Lung (tissue), 12 donors: Measurements from ENCODE around the gene GNPTG. TPM values are rescaled to one million over a fixed set of nuclear protein-coding genes. Genes with fewer than 3 reads are reported as not detected.

ENCODE experiments used
- ATAC-seq: fragments of 200-7000 bp; cut with Tn5 transposase; one replicate; pipeline ENCODE4 v1.9.1; 2020; ENCODE audit warnings: moderate number of reproducible peaks; ENCODE audit not compliant: insufficient read depth, low FRiP score
- DNase-seq, 3 donors: peaks; one replicate each; pipeline ENCODE4 v3.0.0-alpha.2; 2013 to 2017
- H3K27ac ChIP-seq, 2 donors: one replicate each; pipeline ENCODE4 v1.5.1; 2013; ENCODE audit warnings: mild to moderate bottlenecking in 2 of 2, moderate library complexity in 2 of 2, control low read depth in 1 of 2, inconsistent platforms in 1 of 2, low read depth in 1 of 2, low read length in 1 of 2
- H3K27me3 ChIP-seq, 3 donors: one replicate each; pipeline ENCODE4 v1.5.1; 2013; ENCODE audit warnings: low read length in 2 of 3; ENCODE audit not compliant: control insufficient read depth in 3 of 3, insufficient read depth in 3 of 3
- H3K36me3 ChIP-seq, 4 donors: one replicate each; pipeline ENCODE4 v1.5.1; 2013; ENCODE audit warnings: low read length in 4 of 4, mild to moderate bottlenecking in 1 of 4, moderate library complexity in 1 of 4; ENCODE audit not compliant: control insufficient read depth in 4 of 4, insufficient read depth in 4 of 4
- H3K4me1 ChIP-seq, 5 donors: one replicate each; pipeline ENCODE4 v1.5.1; 2013; ENCODE audit warnings: low read length in 5 of 5, mild to moderate bottlenecking in 2 of 5, moderate library complexity in 1 of 5; ENCODE audit not compliant: control insufficient read depth in 5 of 5, insufficient read depth in 5 of 5
- H3K4me3 ChIP-seq: one replicate; pipeline ENCODE4 v1.5.1; 2013; ENCODE audit warnings: mild to moderate bottlenecking, control low read depth, moderate library complexity
- H3K9ac ChIP-seq, 2 donors: one replicate each; pipeline ENCODE4 v1.5.1; 2013; ENCODE audit warnings: low read length in 2 of 2, control low read depth in 1 of 2; ENCODE audit not compliant: insufficient read depth in 1 of 2
- H3K9me3 ChIP-seq, 4 donors: one replicate each; pipeline ENCODE4 v1.5.1; 2013; ENCODE audit warnings: low read length in 3 of 4, mild to moderate bottlenecking in 1 of 4, moderate library complexity in 1 of 4; ENCODE audit not compliant: control insufficient read depth in 4 of 4, insufficient read depth in 3 of 4
- WGBS, 2 donors: extraction: QIAGEN DNeasy Blood & Tissue Kit; methylation state at CpG; one replicate each; pipeline ENCODE4 v1.1.7; 2013; 5-methylcytosine and 5-hydroxymethylcytosine counted together
- polyA plus RNA-seq, 2 donors: library from polyadenylated mRNA; stranded (reverse); fragments of 200-250 nt; gene quantifications; one replicate each; pipeline ENCODE4 v1.2.1, GENCODE V29; 2013
- total RNA-seq, 2 donors: library from RNA; depleted of rRNA in 1 of 2; stranded (reverse); fragments of >200 nt in 1 of 2; gene quantifications; one replicate each; pipeline ENCODE4 v1.2.1, GENCODE V29; 2014 to 2021
- TF ChIP-seq, protein P1 (sequence below): IDR thresholded peaks from 2 replicates; pipeline ENCODE4 v1.5.1; 2012; ENCODE audit warnings: mild to moderate bottlenecking; ENCODE audit errors: control extremely low read depth, extremely low read depth
- donor health status: control.
- donor health status: control.
- donor health status: Bipolar disorder and iron deficiency.
- donor health status: healthy.
- donor health status: DM: yes; HTN: yes; CAD: no.

GNPTG gene
- total and polyA plus RNA-seq, 4 donors, result 34.8 to 92.7 (median 77.8) TPM

- Histone ChIP-seq H3K4me1 (peaks cover 0 to 9% (median 0%) of the 10 kb centered on the region in 5 donors), H3K36me3 (no peaks in the 10 kb centered on the region), H3K4me3 (no peak overlapping the region), H3K9me3 (no peaks in the 10 kb centered on the region), H3K27ac (no peak overlapping the region), H3K27me3 (peaks cover 0 to 25% (median 9%) of the 10 kb centered on the region in 3 donors), H3K9ac (no peak overlapping the region)
- DNase-seq (no peak), ATAC-seq (no peak)
- 59 to 63% methylated on average over 22 to 30 of the region's 30 CpGs for WGBS, 2 donors
- TF ChIP-seq, protein P1, sequence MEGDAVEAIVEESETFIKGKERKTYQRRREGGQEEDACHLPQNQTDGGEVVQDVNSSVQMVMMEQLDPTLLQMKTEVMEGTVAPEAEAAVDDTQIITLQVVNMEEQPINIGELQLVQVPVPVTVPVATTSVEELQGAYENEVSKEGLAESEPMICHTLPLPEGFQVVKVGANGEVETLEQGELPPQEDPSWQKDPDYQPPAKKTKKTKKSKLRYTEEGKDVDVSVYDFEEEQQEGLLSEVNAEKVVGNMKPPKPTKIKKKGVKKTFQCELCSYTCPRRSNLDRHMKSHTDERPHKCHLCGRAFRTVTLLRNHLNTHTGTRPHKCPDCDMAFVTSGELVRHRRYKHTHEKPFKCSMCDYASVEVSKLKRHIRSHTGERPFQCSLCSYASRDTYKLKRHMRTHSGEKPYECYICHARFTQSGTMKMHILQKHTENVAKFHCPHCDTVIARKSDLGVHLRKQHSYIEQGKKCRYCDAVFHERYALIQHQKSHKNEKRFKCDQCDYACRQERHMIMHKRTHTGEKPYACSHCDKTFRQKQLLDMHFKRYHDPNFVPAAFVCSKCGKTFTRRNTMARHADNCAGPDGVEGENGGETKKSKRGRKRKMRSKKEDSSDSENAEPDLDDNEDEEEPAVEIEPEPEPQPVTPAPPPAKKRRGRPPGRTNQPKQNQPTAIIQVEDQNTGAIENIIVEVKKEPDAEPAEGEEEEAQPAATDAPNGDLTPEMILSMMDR, result no peak
Measured at GRCh38 chr16:1338119-1338730, 13.5 kb upstream of the GNPTG start.

DNA sequence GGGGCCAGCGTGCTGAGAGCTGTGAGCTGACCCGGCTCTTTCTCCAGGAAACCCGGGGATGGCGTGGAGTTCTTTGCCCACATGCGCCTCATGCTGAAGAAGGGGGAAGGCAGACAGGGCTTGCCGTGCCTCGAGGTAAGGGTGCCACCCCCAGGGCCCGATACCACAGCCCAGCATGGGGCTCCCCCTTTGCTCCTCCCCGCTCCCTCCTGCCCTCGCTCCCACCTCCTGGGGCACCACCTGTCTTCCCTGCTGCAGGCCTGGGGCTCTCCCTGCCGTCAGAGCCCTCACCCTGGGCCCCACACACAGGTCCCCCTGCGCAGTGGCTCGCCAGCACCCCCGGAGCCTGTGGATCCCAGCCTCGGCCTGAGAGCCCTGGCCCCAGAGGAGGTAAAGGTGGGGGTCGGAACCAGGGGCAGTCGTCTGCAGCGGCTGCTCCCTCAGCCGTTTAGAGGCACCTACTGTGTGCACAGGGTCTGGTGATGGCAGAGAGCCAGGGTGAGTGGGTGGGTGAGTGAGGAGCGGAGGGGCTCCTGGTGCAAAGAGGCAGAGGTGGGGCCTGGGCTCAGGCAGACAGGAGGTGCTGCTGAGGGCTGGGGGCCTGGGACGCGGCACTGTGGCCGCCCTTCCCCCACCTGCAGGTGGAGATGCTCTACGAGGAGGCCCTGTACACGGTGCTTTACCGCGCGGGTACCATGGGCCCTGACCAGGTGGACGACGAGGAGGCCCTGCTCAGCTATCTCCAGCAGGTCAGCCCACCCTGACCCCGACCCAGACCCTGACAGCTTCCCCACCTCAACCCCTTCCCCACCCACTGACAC, 12.7 kb upstream of the GNPTG start:
- Histone ChIP-seq H3K36me3 (no peaks in the 10 kb centered on the region), H3K27me3 (peaks cover 0 to 25% (median 9%) of the 10 kb centered on the region in 3 donors), H3K9ac (no peak overlapping the region), H3K4me3 (no peak overlapping the region), H3K27ac (no peak overlapping the region), H3K9me3 (no peaks in the 10 kb centered on the region), H3K4me1 (peaks cover 0 to 11% (median 0%) of the 10 kb centered on the region in 5 donors)
- TF ChIP-seq, protein P1, result no peak
- ATAC-seq (no peak), DNase-seq (no peak)
- 72 to 78% methylated on average over 25 to 31 of the region's 31 CpGs for WGBS, 2 donors

DNA sequence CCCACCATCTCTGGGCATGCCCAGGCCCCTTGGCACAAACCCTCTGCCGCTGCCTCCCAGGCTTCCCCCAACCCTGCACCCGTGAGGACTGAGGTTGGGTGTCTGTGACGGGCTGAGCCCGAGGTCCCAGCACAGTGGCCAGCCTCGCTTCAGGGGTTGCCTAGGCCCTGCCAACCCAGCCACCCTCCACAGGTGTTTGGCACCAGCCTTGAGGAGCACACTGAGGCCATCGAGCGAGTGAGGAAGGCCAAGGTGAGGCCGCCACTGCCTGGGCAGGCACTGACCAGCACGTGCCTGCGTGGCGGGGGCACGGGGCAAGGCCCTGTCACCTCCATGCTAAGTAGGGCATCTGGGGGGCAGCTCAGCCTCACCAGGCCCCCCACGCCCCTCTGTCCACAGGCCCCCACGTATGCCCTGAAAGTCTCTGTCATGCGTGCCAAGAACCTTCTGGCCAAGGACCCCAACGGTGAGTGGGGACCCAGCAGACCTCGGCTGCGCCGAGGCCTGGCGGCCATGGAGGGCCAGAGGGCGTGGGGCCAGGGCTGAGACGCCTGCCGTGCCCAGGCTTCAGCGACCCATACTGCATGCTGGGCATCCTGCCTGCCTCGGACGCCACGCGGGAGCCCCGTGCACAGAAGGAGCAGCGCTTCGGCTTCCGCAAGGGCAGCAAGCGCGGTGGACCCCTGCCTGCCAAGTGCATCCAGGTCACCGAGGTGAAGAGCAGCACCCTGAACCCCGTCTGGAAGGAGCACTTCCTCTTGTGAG, 10.8 kb upstream of the GNPTG start:
- peaks cover 0 to 10% (median 0%) of the 10 kb centered on the region in 3 donors for H3K27me3 ChIP-seq
- H3K4me1 ChIP-seq, result peaks cover 0 to 11% (median 0%) of the 10 kb centered on the region in 5 donors
- no peak overlapping the region for H3K27ac ChIP-seq
- DNase-seq (no peak), ATAC-seq (no peak)
- TF ChIP-seq, protein P1, result no peak
- H3K36me3 ChIP-seq, result no peaks in the 10 kb centered on the region
- no peaks in the 10 kb centered on the region for H3K9me3 ChIP-seq
- no peak overlapping the region for H3K4me3 ChIP-seq
- H3K9ac ChIP-seq, result no peak overlapping the region
- WGBS, 2 donors, result 87 to 89% methylated on average over 36 of the region's 36 CpGs
